SH-SY5Y (cell line): ENCODE measurements around the gene MYOC.

ENCODE experiments used
- GATA2 ChIP-seq: IDR thresholded peaks from 2 replicates; pipeline ENCODE4 v1.6.1; 2011; ENCODE audit warnings: mild to moderate bottlenecking, low read depth, low read length
- GATA3 ChIP-seq: IDR thresholded peaks from 2 replicates; pipeline ENCODE4 v1.6.1; 2011; ENCODE audit warnings: low read depth, mild to moderate bottlenecking, low read length, moderate library complexity

DNA sequence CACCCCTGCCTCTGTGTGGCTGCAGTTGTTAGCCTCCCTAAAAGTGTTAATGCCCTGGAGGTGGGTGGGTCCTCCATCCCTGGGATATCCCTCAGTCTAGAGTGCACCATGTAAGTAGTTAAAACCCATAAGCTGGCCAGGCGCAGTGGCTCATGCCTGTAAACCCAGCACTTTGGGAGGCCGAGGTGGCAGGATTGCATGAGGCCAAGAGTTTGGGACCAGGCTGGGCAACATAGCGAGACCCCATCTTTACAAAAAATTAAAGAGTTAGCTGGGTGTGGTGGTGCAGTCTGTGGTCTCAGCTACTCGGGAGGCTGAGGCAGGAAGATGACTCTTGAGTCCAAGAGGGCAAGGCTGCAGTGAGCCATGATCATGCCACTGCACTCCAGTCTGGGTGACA, 10.3 kb downstream of the MYOC start:
- TF ChIP-seq GATA3 (no peak), GATA2 (no peak)
